Measurements from ENCODE around the gene RNF38. TPM values are rescaled to one million over a fixed set of nuclear protein-coding genes. Genes with fewer than 3 reads are reported as not detected.

The RNF38 gene
- total RNA-seq, 2 donors from 2014 or later: 31.6 to 35.8 TPM

DNA sequence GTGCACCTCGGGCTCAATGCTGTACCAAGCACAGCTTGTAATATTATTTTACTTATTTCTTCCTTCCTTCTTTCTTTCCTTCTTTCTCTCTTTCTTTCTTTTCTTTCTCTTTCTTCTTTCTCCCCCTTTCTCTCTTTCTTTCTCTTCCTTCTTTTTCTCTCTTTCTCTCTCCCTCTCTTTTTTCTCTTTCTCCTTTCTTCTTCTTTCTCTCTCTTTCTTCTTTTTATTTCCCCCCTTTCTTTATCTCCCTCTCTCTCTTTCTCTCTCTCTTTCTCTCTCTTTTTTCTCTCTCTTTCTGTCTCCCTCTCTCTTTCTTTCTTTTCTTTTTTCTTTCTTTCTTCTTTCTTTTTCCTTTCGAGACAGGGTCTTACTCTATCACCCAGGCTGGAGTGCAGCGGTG is 109.1 kb downstream of the RNF38 start:
- DNase-seq (ENCODE audit: low spot score in 2 of 2) (no peak), ATAC-seq (no peak)
- H3K9me3 Mint-ChIP-seq: no peaks in the 10 kb centered on the region
- H3K27ac Mint-ChIP-seq: no peak overlapping the region
- no peaks in the 10 kb centered on the region for H3K36me3 Mint-ChIP-seq

DNA sequence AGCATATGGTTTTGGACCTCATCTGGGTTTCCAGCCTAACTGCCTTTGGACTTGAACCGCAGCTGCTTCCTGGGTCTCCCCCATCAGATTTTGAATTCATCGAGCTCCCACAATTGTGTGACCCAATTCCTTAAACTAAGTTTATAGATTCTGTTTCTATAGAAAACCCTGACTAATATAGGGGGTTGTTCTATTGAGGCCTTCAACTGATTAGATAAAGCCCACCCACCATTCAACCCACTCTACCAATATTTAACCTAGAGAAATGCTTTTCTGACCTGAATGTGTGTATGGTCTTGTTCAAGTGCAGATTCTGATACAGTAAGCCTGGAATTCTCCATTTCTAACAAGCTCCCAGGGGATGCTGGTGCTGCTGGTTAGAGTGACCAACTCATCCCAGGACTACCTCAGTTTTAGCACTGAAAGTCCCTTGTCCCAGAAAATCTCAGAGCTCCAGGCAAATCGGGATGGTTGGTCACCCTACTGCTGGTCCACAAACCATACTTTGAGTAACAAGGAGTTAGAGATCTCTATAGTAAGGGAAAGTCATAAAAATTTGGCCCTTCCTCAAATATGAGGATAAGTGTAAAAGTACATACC is 110.1 kb downstream of the RNF38 start:
- no peak overlapping the region for H3K27ac Mint-ChIP-seq
- DNase-seq (ENCODE audit: low spot score in 2 of 2): no peak
- ATAC-seq: no peak
- H3K9me3 Mint-ChIP-seq: no peaks in the 10 kb centered on the region
- no peaks in the 10 kb centered on the region for H3K36me3 Mint-ChIP-seq

DNA sequence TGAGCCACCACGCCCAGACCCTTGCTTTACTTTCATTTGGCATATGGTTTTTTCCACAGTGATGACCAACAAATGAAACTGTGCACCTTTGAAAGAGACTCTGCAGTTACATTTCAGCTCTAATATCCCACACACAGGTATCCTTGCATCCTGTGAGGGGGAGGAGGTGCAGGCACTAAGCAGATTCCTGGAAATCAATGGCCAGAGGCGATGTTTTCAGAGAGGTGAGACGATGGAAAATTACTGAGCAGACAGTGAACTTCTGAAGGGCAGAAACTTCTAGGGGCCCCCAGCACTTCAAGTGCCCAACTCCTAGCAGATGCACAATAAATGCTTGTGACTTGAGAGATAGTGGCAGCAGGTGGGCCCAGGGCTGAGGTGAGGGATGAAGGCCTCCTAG is 112.0 kb downstream of the RNF38 start:
- ATAC-seq: no peak
- no peak for DNase-seq (ENCODE audit: low spot score in 2 of 2)

More for the DNA sequence above, 112.0 kb downstream of the RNF38 start:
- Mint-ChIP-seq H3K36me3 (no peaks in the 10 kb centered on the region), H3K27ac (peak overlapping the region; percentile 35 to 78), H3K9me3 (no peaks in the 10 kb centered on the region)

Other genes starting within 250 kb of the RNF38 start
- not detected for gene CCIN, start 230.9 kb downstream of the RNF38 start, total RNA-seq
- 100 to 1,000 TPM in 1 of 2 donors, 10 to 100 TPM in 1; 77.0 to 127 TPM for gene CLTA, start 209.3 kb downstream of the RNF38 start, total RNA-seq
- 10 to 100 TPM; 10.0 to 18.4 TPM for gene GNE, start 141.8 kb downstream of the RNF38 start, total RNA-seq
- gene MELK, start 172.6 kb upstream of the RNF38 start, total RNA-seq: 10 to 100 TPM; 55.1 to 57.1 TPM